NCI-H1048 (cell line): ENCODE measurements around the gene PDX1.

Experiments
- DNase-seq: peaks from one replicate; lab custom pipeline; 2025; lab: John Stamatoyannopoulos, UW

PDX1 gene

DNA sequence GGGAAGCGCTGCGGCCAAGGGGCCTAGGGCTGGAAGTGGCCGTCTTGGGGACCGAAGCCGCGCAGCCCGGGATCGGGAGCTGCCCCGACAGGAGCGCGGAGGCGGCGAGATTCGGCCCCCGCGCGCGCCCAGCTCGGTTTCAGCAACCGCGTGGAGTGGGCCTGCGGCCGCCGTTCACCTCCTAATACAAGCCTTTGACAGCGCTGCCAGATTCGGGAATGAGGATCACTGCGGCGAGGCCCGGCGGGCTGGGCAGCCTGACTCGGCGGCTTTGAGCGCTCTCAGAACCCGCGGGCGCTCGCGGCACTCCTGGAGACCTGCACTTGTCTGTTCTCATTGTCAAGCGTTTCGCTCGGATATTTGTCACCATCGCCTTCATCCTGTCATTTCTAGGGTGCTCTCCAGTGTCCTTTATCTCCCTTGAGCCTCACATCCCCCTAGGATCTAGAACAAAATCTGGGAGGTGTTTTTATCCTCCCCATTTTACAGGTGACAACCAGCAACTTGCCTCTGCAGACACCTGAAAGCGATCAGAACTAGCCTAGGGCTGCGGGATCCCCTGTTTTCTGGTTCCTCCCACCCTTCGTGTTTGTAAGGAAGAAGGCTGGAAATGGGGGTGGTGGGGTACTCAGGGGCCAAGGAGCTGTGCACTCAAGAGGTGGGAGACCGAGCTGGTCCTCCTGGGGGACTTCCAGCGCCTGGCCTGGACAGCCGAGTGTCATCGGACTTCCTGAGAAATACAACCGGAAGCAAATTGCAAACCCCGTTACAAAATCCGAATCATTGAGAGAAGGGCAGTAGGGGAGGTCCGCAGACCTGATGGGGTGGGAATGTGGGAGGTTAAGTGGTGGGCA lies 50.8 kb downstream of the PDX1 start:
- DNase-seq, result no peak

DNA sequence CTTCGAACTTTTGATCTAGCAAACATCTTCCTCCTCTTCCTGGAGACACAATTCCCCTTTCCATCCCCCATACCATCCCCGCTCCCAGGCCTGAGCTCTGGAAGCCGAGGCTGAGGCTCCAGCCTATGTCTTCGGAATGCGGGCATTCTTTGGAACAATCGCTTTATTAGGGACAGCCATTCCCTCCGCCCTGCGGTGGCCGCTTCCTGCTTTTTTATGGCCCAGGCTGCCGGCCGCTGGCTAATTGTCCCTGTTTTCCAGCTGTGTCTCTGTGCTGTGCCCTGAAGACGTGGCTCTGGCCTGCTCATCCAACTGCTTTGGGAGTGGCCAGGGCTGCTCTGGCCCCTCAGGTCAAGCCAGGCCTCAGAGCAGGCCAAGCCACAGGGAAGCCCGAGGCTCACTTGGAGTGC lies 51.4 kb downstream of the PDX1 start:
- no peak for DNase-seq

DNA sequence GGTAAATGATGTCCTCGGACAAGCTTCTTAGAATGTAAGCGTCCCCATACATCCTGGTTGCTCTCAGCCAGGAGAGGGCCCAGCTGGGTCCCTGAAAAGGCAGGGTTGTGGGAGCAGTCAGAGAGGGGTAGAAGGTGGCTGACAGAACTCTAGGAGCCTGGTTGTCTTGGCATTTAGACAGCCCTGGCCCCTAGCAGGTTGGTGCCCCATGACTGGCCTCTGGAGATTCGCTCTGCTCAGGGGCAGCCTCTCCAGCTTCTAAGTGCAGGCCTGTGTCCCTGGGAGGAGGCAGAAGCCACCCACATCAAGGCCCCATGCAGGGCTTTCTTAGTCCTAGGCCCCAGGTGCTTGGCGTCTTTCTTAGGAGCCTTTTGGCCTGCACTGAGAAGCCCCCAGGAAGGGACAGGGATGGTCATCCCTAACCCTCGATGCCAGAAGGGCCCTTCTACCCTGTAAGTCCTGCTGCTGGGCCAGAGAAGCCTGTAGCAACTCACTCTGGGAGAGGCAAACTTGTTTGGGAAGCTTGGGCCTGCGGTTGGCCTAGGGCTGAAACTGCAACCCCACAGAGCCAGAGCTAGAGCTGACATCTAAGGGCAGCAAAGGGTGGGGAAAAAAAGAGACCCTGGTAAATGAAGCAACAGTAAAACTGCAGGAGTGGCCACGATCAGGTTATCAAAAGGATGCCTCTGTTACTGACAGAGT lies 52.1 kb downstream of the PDX1 start:
- no peak for DNase-seq

DNA sequence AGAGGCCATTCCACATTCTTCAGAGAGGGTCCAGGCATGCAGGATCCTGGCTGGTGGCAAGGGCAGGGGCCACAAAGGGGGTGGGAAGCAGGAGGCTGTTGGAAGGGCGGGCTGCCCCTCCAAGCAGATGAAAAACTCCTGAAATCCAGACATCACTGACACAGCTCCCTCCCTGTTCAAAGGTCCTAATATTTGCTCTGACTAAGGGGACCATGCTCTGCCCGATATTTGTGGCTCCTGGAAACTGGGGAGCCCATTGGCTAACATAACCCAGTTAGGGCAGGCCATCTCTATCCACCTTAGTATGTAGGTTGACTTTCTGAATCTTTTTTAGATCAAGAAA lies 52.6 kb downstream of the PDX1 start:
- no peak for DNase-seq

DNA sequence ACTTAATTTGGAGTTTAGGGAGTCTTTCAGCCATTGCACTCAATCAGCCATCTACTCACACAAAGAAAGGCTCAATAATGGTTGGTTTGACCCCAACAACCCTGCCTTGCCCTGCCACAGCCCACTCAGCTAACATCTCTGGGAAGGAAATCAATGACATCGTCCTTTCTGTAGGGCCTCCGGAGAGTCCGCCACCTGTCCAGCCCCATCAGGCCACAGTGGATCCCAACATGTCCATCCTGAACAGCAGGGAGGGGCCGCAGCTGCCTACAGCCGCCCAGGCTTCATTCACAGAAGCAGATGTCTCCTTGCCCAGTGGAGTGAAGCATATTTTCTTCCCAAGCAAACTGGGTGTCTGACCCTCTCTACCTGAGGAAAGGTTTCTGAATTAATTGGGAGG lies 53.5 kb downstream of the PDX1 start:
- no peak for DNase-seq

DNA sequence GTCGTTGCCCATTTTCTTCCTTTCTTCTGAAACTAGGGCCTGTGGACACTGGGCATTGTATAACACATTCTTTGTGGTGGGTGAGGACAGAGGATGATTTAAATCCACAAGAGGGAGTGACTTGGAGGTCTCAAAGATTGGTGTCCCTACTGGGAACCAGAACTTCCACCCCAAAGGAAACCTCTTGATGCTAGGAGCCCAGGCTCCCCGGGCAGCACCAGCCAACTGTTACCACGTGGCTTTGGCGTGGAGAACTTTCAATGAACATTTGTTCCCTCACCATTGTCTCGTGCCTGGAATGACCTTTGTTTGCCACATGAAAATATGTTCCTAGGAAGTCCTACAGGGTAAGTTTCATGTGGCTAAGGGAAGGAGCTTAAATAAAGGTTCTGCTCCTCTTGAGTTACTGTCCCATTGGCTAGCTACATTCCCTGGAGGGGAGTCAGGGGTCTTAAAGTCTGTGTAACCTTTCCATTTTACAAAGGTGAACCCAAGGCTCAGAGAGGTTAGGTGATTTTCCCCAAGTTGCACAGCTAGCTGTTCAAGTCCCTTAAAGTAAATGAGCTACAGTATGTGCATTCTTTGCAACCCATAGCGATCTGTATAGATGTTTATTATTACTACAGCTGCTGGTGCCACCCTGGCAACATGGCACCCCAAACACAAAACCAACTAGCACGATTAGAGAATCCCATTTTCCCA lies 54.3 kb downstream of the PDX1 start:
- no peak for DNase-seq
